ENCODE measurements around the gene MIB2.

- TF ChIP-seq, protein P1, sequence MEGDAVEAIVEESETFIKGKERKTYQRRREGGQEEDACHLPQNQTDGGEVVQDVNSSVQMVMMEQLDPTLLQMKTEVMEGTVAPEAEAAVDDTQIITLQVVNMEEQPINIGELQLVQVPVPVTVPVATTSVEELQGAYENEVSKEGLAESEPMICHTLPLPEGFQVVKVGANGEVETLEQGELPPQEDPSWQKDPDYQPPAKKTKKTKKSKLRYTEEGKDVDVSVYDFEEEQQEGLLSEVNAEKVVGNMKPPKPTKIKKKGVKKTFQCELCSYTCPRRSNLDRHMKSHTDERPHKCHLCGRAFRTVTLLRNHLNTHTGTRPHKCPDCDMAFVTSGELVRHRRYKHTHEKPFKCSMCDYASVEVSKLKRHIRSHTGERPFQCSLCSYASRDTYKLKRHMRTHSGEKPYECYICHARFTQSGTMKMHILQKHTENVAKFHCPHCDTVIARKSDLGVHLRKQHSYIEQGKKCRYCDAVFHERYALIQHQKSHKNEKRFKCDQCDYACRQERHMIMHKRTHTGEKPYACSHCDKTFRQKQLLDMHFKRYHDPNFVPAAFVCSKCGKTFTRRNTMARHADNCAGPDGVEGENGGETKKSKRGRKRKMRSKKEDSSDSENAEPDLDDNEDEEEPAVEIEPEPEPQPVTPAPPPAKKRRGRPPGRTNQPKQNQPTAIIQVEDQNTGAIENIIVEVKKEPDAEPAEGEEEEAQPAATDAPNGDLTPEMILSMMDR (IDR thresholded peaks at IDR 0.05; ENCODE audit: insufficient read depth, low read length): no peak
- TF ChIP-seq SPI1 (IDR thresholded peaks at IDR 0.05; ENCODE audit: borderline replicate concordance, low read depth): no peak
- TF ChIP-seq GABPA (IDR thresholded peaks at IDR 0.05; ENCODE audit: low read depth): no peak
Observed at GRCh38 chr1:1578371-1578940, 36.8 kb upstream of the MIB2 start.

All from HL-60 (cell line).